VCaP (cell line): ENCODE results near the gene FLVCR1.

Experiments
- H3K27ac ChIP-seq: fragments of 450-650 bp; 2 replicates; pipeline ENCODE4 v1.5.1; 2017
- TF ChIP-seq, protein P1 (sequence below): fragments of 450-650 bp; conservative IDR thresholded peaks from 2 replicates; pipeline ENCODE4 v1.5.1; 2017; ENCODE audit warnings: mild to moderate bottlenecking, moderate library complexity

The FLVCR1 gene

GRCh38 chr1:212935387-212935981 is 77.4 kb downstream of the FLVCR1 start:
- H3K27ac ChIP-seq, result no peak overlapping the region
- TF ChIP-seq, protein P1, sequence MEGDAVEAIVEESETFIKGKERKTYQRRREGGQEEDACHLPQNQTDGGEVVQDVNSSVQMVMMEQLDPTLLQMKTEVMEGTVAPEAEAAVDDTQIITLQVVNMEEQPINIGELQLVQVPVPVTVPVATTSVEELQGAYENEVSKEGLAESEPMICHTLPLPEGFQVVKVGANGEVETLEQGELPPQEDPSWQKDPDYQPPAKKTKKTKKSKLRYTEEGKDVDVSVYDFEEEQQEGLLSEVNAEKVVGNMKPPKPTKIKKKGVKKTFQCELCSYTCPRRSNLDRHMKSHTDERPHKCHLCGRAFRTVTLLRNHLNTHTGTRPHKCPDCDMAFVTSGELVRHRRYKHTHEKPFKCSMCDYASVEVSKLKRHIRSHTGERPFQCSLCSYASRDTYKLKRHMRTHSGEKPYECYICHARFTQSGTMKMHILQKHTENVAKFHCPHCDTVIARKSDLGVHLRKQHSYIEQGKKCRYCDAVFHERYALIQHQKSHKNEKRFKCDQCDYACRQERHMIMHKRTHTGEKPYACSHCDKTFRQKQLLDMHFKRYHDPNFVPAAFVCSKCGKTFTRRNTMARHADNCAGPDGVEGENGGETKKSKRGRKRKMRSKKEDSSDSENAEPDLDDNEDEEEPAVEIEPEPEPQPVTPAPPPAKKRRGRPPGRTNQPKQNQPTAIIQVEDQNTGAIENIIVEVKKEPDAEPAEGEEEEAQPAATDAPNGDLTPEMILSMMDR, result no peak

- no peak overlapping the region for H3K27ac ChIP-seq
Observed at GRCh38 chr1:212937034-212937433, 79.0 kb downstream of the FLVCR1 start.

DNA sequence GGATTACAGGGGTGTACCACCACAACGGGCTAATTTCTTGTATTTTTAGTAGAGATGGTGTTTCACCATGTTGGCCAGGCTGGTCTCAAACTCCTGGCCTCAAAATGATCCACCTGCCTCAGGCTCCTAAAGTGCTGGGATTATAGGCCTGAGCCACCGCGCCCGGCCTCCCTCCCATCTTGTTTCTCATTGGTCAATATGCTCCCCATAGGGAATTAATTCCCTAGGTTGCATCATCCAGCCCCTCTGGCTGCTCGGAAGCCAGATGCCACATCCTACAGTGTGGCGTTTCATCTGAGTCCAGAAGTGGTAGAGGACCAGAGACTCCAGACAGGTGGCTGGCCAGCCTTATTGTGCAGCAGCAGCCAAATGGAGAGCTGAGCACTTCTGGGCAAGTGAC is 80.8 kb downstream of the FLVCR1 start:
- no peak overlapping the region for H3K27ac ChIP-seq
- TF ChIP-seq, protein P1, result no peak

More at GRCh38 chr1:212937034-212937433, 79.0 kb downstream of the FLVCR1 start:
- TF ChIP-seq, protein P1, result no peak

- TF ChIP-seq, protein P1, result no peak
- H3K27ac ChIP-seq, result no peak overlapping the region
Observed at GRCh38 chr1:212941452-212941851, 83.4 kb downstream of the FLVCR1 start.

GRCh38 chr1:212942679-212943392 is 84.8 kb downstream of the FLVCR1 start:
- H3K27ac ChIP-seq, result no peak overlapping the region
- TF ChIP-seq, protein P1, result no peak

DNA sequence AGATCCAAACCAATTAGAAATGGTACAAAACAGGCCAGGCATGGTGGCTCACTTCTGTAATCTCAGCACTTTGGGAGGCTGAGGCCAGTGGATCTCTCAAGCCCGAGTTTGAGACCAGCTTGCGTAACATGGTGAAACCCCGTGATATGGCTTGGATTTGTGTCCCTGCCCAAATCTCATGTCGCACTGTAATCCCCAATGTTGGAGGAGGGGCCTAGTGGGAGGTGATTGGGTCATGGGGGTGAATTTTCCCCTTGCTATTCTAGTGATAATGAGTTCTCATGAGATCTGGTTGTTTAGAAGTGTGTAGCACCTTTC is 85.3 kb downstream of the FLVCR1 start:
- TF ChIP-seq, protein P1, result no peak
- H3K27ac ChIP-seq, result no peak overlapping the region

DNA sequence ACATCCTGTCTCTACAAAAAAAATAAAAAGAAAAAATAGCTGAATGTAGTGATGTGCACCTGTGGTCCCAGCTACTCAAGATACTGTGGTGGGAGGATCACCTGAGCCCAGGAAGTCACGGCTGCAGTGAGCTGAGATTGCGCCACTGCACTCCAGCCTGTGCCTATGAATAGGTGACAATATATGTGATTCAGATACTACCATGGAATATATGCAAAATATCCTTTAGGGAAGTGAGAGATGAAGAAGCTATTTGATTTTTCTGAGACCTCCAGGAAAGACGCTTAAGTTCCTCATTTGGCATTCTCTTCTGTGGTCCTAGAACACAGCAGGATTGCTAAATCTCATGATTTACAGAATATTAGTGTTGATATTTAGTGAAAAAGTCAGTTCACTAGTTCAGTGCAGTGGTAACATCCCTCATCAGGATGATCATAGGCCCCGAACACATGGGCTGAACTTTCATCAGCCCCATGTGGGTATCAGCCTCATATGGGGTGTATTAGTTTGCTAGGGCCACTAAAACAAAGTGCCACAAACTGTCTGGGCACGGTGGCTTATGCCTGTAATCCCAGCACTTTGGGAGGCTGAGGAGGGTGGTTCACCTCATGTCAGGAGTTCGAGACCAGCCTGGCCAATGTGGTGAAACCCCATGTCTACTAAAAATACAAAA is 86.3 kb downstream of the FLVCR1 start:
- H3K27ac ChIP-seq, result no peak overlapping the region
- TF ChIP-seq, protein P1, result no peak
